HuH-7 (cell line): ENCODE measurements around the gene ADAMTS17.
"Not testable (repeated sequence)": the region's sequence is repeated elsewhere in the genome, so short reads cannot be mapped to it uniquely, and the experiment has no call there.

Source experiments
- DNase-seq: peaks from one replicate; pipeline ENCODE4 v3.0.0; 2011; ENCODE audit warnings: low spot score

Gene ADAMTS17

DNA sequence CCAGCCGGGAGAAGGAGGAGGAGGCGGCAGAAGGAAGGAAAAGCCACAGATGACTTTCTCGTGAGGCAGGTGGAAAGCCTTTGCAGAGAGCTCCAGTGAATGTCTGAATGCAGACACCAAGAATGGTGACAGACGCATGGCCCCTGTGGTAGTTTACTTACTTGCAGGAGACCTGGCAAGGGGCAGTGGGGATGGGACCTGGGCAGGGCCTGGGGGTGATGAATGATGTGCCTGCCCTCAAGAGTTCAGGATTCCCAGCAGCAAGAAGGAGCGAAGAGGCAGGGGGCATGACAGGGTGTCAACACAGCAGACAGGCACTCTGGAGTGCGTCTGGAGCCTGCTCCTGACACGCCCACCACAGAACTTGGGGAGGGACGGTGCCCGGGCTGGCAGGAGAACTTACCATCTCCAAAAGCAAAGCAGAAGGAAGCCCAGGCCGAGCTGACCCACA, 348.1 kb downstream of the ADAMTS17 start:
- DNase-seq, result no peak

DNA sequence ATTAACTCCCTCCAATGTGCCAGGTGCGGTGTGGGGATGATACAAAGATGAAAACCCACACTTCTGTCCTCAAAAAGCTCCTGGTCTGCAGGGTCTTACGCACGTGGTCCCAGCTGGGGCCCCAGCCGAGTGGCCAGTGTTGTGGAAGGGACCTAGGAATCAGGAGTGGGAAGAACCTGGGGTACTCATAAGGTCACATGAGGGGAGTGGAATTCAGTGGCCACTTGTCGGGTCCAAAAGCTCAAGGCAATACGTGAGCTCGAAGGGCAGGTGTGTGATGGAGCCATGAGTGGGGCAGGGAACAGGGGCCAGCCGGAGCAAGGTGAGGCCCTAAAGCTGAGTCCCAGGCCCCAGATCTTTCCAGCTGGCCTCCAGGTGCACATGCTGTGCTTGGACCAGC, 348.5 kb downstream of the ADAMTS17 start:
- DNase-seq, result no peak

DNA sequence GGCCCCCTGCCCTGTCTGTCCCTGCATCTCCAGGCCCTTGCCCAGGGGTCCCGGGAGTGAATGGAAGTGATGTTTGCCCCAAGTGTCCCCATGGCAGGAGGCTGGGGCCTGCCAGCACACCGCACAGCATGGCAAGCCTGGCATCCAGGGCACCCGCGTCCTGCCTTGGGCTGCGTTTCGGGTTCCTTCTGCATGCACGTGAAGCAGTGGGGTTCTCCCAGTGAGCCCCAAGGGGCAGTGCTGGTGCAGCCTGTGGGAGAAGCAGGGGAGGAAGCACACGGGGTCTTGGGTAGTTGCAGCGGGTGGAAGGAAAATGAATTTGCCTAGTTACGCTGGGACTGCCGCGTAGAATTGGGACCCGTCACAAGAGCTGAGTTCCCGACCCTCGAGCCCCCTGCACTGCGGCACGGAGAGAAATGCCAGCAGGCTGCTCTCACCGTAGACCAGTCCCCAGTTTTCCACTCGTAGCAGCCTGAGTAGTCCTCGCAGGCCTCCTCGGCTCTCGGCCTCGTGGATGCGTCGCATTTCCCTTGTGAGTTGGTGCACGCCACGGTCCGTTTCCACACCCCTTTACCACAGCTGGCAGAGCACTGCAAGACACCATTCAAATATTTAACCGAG, 349.1 kb downstream of the ADAMTS17 start:
- DNase-seq, result no peak

DNA sequence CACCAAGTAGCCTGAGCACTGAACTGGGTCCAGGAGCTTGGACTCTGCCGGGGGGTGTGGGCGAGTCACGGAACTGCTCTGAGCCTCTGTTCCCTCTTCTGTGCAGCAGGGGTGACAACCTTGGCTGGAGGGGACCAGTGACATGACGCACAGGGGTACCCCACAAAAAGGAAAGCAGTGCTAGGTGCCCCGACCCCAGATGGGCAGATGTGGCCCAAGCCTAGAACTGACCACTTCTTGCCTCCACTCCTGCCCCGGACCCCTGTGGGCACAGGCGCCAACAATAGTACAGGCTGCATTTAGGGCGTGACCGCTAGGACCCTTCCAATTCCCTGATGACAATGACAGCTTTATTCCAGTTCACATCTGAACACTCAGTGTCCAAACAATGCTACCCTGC, 352.7 kb downstream of the ADAMTS17 start:
- no peak for DNase-seq

DNA sequence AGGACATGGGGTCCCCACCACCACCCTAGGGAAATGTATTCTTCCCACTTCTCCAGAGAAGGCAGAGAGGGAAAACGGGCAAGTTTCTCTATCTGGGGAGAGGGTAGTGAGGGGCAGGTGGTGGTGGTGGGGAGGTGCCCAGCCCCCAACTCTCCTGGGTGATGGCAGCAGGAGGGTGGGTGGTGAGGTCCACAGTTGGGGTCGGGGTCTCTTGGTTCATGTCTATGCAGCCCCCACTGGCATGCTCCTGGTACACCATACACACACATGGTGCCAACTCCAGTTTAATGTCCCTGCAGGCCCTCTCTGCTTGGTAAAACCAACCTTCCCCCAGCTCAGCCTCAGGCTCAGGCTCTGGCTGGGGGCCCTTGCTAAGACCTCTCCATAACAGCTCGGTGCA, 354.1 kb downstream of the ADAMTS17 start:
- DNase-seq, result no peak

DNA sequence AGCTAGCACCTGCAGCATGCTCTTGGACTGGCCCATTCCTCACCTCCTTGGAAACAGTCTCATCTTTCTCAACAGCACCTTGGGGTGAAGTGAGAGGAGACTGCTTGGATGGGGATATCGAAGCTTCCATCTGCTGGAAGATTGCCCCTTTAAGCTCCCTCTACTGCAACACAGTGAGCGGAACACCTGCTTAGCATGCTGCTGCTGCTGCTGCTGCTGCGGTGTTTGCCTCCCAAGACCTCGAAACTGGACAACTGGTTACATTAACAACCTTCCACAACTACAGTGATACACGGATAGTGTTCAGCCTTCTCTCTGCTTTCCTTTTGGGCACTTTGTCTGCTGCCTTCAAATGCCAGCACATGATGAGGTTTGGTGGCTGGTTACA, 354.7 kb downstream of the ADAMTS17 start:
- no peak for DNase-seq

DNA sequence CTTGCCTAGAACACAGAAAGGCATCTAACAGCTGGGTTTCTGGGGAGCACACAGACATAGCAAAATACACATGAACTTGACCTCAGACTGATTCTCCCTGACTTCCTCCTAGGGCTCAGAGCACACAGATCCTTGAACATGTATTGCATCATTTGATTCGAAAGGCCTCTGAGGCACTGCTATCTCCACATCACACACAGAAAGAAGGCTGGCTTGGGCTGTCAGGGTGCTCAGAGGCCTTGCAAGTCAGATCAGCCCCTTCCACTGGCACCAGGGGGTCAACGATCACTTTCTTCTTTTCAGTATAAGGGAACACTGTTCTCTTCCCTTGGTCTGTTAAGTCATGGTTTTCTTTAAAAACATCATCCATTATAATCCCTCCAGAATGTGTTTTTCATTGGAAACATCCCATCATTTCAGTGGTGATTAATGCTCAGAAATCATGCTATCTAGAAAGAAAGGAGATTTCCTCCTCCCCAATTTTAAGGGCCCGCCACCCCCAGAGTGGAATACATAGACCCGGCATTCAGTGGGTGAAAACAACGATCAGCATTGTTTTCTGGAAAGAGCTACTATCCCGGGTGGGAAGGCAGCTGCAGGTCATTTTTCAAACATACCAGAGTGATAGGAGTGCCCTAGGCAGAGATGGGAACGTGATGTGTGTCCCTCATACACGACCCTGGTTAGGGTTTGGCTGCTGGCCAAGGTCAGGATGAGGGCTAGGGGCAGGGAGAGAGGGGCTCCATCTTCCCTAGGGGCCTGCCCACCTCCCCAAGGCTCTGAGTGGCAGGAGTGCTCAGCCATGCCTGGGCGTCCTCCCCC, 355.3 kb downstream of the ADAMTS17 start:
- no peak for DNase-seq

DNA sequence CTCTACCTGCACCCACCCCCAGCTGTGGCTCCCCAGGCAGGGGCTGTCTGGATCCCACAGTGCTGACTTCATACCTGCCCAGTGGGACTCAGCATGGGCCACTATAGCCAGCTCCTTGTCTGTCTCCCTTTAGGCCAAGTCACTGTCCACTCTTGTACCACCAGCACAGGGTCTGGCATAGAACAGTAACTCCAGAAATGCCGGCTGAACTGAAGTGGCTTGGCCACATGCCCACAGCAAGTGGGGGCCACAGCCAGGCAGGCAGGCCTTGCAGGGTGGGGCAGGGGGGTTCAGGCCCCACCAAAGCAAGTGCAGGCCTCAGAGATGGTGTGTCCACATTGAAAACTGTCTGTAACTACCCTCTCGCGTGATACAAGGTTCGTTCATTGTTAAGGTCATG, 355.9 kb downstream of the ADAMTS17 start:
- no peak for DNase-seq

DNA sequence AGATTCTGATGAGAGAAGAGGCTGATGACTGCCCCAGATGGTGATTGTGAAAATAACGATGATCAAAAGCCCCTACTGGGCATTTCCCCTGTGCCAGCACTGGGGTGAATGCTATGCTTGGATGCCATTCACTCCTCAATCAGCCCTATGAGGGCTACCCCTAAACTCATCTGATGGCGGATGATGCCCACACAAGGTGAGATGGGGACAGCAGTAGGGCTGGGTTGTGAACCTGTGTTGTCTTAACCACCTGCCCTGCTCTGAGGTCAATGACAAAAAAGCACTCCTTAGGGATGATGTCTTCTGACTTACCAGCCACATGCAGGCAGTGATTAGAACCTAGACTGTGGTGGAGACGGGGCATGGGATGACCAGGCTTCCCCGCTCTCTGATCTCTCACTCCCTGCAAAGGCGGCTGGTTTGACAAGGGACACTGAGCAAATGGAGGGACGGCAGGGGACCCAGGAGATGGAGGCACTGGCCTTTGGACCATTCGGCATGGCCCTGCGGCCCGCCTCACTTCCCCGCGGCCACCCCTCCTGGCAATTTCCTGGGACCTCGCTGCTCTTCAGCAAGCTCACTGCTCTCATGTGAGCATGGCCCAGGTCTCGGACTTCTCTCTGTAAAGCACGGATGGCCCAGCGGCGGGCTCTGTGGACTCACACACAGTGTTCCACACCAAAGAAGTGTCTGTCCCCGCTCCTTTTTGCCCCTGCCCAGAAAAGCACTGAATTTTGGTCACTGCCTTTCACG, 357.1 kb downstream of the ADAMTS17 start:
- no peak for DNase-seq

DNA sequence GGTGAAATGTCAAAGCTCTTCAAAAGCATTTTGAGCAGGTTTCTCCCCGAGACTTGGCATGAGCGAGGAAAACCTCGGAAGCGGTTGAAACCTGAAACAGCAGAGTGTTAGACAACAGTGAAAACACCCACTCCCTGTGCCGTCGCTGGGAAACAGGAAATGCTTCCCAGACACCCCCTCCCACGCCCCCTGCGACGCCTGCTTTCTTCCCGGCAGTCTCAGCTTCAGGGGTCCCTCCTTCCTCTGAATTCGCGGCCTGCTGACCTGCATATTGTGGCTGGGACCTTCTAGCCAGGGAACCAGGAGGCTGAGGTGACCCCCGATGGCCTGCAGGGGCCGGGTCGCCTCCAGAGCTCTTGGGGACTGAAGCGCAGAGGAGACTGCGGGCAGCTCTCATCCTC, 357.9 kb downstream of the ADAMTS17 start:
- no peak for DNase-seq

DNA sequence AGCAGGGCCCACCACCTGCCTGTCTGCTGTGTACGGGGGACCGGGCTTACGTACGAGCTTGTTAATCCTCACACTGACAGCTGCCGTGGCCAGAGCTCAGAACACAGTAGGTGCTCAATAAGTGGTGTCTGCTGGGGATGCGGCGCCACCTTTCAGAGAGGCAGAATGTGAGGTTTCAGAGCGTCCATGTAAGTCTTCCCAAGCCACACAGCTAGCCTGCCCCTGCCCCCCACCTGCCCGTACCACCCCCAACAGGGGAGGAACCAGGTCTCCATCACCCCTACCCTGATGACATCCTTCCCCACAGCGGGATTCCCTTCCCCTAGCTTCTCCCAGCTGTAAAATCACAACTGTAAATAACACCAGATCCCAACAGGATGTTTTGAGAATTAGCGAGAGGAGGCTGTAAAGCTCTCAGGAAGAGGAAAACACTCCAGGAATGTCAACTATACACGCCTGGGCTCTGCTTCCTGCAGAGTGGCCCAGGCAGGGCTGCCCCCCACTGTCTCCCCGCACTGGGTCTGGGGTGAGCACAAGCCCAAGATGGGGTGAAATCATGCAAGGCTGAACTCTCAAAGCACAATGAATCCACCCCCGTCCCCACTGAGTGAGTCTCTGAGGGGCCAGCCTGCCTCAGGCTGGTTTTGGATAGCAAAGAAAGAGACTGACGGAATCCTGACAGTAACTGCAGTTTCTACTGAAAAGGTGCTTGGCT, 358.4 kb downstream of the ADAMTS17 start:
- no peak for DNase-seq

DNA sequence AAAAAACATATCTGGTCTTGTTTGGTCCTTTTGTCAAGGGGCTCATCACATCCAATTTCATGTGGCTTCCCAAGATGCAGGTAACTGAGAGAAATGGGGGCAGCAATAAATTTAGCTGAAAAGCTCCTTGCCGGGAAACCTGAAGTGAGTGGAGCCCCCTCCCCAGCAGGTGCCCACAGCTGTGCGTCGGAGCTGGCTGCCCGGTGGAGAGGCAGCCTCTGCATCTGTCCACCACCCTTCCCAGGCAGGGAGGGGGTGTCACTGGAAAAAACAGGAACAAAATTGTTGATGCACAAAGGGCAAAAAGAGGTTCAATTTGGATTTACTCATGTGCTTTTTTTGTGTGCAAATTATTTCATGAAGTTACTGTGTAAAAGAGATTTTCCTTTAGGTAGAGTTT, 359.1 kb downstream of the ADAMTS17 start:
- no peak for DNase-seq

DNA sequence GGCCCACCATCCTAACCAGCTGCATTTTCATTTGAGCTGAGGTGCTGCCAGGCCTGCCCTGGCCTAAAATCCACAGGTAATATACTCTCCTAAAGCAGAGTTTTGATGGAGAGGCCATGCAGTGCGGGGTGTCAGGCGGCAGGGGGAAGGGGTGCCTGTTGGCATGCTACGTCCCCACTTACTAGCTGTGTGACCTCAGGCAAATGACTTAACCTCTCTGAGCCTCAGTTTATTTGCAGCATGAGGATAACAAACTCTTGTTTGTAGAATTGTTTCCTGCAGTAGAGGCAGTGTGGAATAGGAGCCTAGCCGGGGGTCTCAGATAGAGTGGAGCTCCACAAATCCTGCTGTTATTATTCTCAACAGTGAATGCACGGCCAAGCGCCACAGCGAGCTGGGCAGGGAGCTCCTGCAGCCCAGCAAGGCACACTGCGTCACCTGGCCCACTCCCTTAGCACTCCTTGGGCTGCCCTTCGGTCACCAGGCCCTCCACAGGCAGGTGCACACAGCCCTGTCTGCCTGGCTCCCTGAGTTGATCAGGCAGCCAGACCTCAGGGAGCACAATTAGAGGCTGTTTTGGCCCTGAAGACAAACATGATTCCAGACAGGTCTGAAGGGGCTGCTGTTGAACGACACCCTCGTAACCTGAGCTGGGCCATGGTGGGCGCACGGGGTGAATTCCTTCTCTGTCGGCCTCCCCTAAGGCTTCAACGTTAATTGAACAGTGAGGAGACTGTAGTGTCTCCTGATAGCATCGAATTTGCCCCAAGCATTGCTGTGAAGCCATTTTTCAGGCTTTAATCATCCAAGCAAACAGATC, 359.7 kb downstream of the ADAMTS17 start:
- DNase-seq, result no peak

DNA sequence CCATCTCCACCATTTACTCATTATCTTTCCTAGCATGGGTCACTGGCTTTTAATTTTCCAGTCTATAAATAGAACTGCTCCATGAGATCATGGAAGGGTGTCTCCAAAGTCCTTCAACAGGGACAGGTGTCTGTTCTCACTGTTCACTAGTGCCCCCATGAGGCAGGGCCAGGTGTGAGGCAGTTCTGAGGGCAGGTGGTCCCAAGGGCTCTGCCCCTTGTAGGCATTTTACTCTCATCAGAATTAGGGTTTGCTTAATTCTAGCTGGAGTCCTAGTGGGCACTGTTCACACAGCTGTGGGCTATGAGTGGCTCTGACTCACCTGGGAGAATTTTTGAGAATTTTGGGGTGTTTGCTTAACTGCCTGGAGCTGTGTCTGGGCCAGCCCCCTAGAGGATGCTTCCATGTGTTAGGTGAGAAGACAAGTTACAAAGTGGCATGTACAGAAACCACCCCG, 360.6 kb downstream of the ADAMTS17 start:
- no peak for DNase-seq

DNA sequence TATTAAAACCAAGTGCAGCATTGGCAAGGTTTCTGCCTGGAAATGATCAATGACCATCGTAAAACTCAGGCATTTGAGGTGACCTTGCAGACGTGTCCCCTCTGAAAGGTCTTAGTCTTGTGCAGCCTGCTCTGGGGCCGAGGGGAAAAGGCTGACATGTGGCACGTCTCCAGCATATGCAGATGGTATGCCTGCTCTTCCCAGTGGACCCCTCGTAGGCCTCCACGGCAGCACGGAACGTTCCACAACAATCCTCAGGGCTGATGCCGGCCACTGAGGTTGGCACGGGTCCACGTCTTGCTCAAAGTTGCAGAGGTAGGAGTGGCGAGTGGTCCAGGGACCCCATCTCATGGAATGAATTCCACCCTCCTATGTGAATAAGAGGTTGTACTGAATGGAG, 361.0 kb downstream of the ADAMTS17 start:
- no peak for DNase-seq

DNA sequence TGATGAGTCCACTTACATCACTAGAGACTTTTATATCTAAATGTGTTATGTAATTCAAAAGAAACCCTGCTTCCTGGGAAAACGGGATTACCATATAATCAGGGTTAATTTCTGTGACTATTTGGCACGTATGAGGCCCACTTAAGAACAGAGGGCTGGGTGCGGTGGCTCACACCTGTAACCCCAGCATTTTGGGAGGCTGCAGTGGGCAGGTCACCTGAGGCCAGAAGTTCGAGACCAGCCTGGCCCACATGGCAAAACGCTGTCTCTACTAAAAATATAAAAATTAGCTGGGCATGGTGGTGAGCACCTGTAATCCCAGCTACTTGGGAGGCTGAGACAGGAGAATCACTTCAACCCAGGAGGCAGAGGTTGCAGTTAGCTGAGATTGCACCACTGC, 361.9 kb downstream of the ADAMTS17 start:
- not testable (repeated sequence) for DNase-seq

DNA sequence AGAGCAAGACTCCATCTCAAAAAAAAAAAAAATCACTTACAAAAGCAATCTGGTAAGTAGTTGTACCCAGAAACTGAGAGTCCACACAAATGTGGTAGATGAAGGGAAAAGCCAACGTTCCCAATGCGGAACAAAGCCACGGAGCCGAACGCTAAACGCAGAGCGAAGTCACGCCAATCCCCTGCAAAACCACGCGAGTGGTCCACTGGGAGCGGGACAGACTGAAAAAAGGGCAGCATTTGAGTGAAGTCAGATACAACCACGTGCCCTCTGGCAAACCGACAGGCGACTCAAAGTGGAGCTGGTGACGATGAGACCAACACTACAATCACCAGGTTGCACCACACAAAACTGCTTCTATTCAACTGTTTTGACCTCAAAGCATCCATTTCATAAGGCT, 362.4 kb downstream of the ADAMTS17 start:
- no peak for DNase-seq

DNA sequence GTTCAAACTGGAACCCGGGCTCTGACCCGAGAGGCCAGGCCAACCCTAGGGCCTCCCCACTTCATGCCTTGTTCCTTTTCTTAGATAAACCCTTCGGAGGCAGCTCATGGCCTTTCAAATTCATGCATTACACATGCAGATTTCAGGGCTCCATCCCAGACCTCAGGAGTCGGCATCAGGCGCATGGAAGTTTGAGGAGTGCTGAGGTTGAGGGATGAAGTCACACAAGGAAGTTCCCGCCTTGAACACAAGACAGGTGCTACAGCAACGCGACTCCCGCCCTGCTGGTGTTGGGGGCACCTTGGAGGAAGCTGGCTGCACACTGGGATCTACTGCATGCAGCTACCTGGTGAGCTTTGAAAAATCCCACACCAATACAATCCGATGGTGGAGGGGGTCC, 363.3 kb downstream of the ADAMTS17 start:
- no peak for DNase-seq

DNA sequence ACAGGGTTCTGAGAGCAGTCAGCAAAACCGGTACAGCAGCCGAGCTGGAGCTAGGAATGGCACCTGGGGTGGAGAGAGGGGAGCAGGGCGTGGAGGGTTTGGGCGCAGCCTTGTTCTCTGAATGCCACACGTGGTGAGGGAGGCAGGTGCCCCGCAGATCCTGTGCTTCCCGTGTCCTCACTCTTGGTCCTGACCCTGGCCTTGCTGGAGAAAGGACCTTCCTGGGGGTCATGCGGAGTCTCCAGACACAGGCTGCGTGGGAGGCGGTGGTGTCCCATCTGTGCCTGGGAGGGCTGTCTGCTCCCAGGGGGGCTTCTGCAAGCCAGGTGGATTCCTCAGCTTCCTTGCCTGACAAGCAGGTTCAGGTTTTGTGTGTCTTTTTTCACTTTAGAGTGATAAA, 363.8 kb downstream of the ADAMTS17 start:
- no peak for DNase-seq

DNA sequence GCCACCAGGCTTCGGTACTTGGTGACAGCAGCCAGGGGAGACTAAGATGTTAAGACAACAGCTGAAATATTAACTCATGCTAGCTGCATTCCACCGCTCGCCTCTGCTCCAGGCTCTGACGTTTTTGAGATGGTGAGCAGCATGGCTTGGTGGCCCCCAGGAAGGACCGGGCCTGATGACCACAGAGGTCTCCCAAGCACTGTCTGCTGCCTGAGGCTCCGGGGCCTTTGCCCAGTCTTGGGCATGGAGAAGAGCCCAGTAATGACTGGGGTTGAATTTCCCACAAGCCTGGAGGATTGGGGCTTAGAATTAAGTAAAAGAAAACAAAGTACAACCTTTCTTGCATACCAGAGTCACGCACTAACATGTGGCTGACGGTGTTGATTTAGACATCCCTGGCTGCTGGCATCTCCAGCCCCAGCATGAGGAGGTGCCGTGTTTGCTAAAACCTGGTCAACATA, 364.9 kb downstream of the ADAMTS17 start:
- peak; percentile 47 for DNase-seq

DNA sequence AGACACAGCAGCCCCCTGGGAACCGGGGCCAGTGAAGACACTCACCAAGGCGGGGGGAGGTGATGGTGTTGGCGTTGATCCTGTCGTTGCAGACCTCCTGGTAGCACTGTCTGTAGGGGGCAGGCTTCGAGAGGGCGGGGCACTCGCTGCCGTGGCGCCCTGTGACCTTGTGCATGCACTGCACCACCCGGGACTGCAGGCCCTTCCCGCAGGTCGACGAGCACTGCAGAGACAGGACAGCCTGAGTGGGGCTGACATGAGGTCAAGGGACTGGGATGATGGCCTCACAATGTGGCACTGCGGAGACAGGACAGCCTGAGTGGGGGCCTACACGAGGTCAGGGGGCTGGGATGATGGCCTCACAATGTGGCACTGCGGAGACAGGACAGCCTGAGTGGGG, 365.8 kb downstream of the ADAMTS17 start:
- no peak for DNase-seq
